ENCODE data around the gene CARHSP1.

GRCh38 chr16:8854298-8854948 lies 14.4 kb downstream of the CARHSP1 start:
- TF ChIP-seq FOSL2 (IDR thresholded peaks at IDR 0.05; ENCODE audit: borderline replicate concordance, low read depth) = no peak
- no peak for TF ChIP-seq EP300 (IDR thresholded peaks at IDR 0.05; ENCODE audit: borderline replicate concordance in 1 of 2, low read depth in 1 of 2, low read length in 1 of 2)
- TF ChIP-seq CTCF (IDR thresholded peaks at IDR 0.05) = no peak
- no peak for TF ChIP-seq REST (IDR thresholded peaks at IDR 0.05; ENCODE audit: low read depth, low read length)
- TF ChIP-seq YY1 (IDR thresholded peaks at IDR 0.05; ENCODE audit: low read depth) = no peak
- no peak for TF ChIP-seq POLR2AphosphoS5 (IDR thresholded peaks at IDR 0.05; ENCODE audit: low read depth, low read length)
- TF ChIP-seq RAD21 (IDR thresholded peaks at IDR 0.05; ENCODE audit: low read length) = no peak
- no peak for TF ChIP-seq IRF3 (IDR thresholded peaks at IDR 0.05; ENCODE audit: low read depth, low read length)

All from SK-N-SH (cell line).